Astrocyte of the spinal cord (primary cell): ENCODE data around the gene KBTBD12.

Experiments
- DNase-seq: peaks from one replicate; pipeline ENCODE4 v3.0.0; 2011; ENCODE audit warnings: low read depth, low spot score
- H3K4me3 ChIP-seq: 2 replicates; pipeline ENCODE4 v1.5.1; 2011; ENCODE audit warnings: low read depth, mild to moderate bottlenecking, low read length, moderate library complexity
- CTCF ChIP-seq: IDR thresholded peaks from 2 replicates; pipeline ENCODE4 v1.5.1; 2012; ENCODE audit warnings: low read depth, mild to moderate bottlenecking, low read length, inconsistent platforms
- in situ Hi-C: cut with HindIII; loops from 2 replicates; pipeline ENCODE4 v1.10.0; 2017; ENCODE audit warnings: low sequenced_read_pairs

KBTBD12 gene

DNA sequence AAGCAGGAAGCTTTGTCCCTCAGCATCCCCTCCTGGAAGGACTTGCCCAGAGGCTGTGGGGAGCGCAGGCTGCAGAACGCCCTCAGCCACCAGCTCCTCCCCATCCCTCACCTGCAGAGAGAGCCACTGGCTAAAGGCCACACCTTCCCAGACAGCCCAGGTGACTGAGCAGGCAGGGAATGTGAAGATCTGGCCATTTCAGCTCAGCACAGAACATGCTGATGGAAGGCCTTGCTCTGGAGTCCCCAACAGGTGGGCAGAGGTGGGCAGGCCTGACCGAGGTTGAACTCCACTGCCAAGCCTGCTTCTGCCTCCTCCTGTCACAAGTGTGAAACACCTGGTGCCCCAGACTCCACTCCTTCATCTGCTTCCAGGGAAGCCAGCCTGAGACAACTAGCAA, 86.5 kb downstream of the KBTBD12 start:
- in situ Hi-C loops = no loop called here
- H3K4me3 ChIP-seq = no peak overlapping the region
- no peak for TF ChIP-seq CTCF
- DNase-seq = no peak

DNA sequence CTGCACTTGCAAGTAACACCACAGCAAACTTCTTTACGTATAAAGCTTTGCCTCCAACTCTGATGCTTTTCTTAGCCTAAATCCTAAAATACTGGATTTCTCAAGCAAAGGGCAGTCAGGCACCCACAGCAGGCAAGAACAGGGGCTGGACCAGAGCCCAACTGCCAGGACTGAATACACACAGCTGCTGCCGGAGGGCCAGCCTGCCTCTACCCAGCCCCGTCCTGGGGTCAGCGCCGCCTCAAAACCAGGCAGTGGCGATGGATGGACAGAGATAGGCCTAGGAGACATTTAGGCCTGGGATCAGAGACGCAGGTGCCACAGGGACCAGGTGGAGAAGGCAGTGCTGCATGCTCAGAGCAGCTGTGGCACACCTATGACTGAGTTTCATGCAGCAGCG, 89.6 kb downstream of the KBTBD12 start:
- no peak for DNase-seq
- no peak for TF ChIP-seq CTCF
- H3K4me3 ChIP-seq = no peak overlapping the region
- in situ Hi-C loops = no loop called here

DNA sequence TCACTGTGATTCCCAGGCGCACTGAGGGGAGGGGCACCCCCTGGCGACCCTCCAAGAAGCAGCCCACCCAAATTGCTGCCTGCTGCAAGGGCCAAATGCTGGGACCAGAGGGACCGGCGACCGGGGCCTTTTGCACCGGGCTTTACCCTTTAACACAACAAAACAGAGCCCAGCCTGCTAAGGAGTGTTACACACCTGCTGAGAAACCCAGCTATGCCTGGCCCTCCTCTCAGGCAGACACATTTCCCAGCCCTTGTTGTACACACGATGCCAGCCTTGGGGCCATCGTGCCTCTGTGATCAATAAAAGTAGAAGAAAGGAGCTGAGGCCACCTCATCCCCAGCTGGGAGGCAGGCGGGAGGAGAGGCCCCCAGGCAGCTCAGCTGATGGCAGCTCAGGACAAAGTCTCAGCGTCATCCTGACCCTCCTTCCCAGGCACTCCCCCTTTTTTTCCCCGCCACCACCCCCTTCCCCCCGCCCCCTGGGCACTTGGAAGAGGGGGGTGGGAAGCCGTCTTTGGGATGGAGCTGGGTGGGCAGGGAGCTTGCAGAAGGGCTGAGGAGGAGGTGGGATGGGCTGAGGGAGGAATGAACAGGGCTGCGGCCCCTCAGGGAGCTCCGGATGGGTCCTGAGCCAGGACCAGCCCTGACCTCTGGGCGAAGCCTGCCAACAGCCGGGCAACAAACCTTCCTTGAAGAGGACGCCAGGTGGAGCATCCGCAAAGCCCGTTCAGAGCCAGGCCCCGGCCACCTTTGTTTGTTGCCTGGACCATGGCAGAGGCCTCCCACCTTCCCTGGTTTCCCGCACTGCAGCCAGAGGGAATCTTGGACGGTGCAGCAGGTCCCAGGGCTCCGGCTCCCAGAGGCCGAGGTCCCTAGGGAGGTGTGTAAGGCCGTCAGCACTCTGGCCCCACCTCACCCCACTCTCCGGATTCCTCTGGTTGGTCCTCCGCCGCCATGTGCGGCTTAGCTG, 91.3 kb downstream of the KBTBD12 start:
- no peak overlapping the region for H3K4me3 ChIP-seq
- DNase-seq = no peak
- in situ Hi-C loops = no loop called here
- TF ChIP-seq CTCF = no peak

DNA sequence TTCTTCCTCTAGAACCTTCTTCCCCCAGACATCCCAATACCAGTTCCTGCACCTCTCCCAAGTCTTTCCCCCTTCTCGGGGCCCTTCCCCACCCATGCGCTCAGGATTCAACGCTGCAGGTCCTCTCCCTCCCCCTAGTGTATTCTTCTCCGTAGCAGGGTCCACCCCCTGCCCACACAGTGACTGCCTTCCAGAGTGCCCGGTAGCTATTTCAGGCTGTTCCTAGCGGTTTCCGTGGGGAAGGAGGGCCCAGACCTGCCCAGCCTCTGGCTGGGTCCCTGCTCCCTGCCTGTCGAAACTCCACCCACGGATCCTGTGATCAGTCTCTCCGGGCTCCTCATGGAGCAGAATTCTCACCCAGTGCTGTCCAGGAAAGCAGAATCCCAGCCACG, 92.0 kb downstream of the KBTBD12 start:
- DNase-seq = no peak
- no peak for TF ChIP-seq CTCF
- in situ Hi-C loops = no loop called here
- no peak overlapping the region for H3K4me3 ChIP-seq

GRCh38 chr3:128009952-128010846, 95.2 kb downstream of the KBTBD12 start:
- H3K4me3 ChIP-seq = no peak overlapping the region
- DNase-seq = peak; percentile 2
- TF ChIP-seq CTCF = no peak
- in situ Hi-C loops = no loop called here

- H3K4me3 ChIP-seq = no peak overlapping the region
- peak; percentile 15 for DNase-seq
- peak; percentile 63 for TF ChIP-seq CTCF
- in situ Hi-C loops = no loop called here
Measured at GRCh38 chr3:128011140-128011539, 96.1 kb downstream of the KBTBD12 start.
